GM19240 (cell line): Measurements from ENCODE around the gene MCC.
A peak's percentile ranks its signal among the peaks of the same experiment; 100 is the strongest.

Experiments used
- DNase-seq: peaks from one replicate; pipeline ENCODE4 v3.0.0; 2011; ENCODE audit warnings: low spot score; ENCODE audit not compliant: insufficient read length

The MCC gene

GRCh38 chr5:113320273-113320780, 167.9 kb downstream of the MCC start:
- no peak for DNase-seq

- no peak for DNase-seq
Measured at GRCh38 chr5:113319256-113320053, 168.8 kb downstream of the MCC start.

- DNase-seq: no peak
Measured at GRCh38 chr5:113317636-113318035, 170.6 kb downstream of the MCC start.

GRCh38 chr5:113311301-113311700, 177.0 kb downstream of the MCC start:
- no peak for DNase-seq

GRCh38 chr5:113302120-113302519, 186.1 kb downstream of the MCC start:
- no peak for DNase-seq

- no peak for DNase-seq
Measured at GRCh38 chr5:113299591-113299990, 188.7 kb downstream of the MCC start.

GRCh38 chr5:113296676-113297075, 191.6 kb downstream of the MCC start:
- no peak for DNase-seq

- no peak for DNase-seq
Measured at GRCh38 chr5:113295111-113295539, 193.1 kb downstream of the MCC start.

GRCh38 chr5:113294311-113295110, 193.7 kb downstream of the MCC start:
- DNase-seq: peak; percentile 65

GRCh38 chr5:113293975-113294310, 194.3 kb downstream of the MCC start:
- DNase-seq: no peak

- no peak for DNase-seq
Measured at GRCh38 chr5:113293068-113293974, 194.9 kb downstream of the MCC start.

GRCh38 chr5:113292462-113292861, 195.8 kb downstream of the MCC start:
- DNase-seq: no peak

GRCh38 chr5:113283558-113283957, 204.7 kb downstream of the MCC start:
- DNase-seq: no peak

GRCh38 chr5:113282472-113282871, 205.8 kb downstream of the MCC start:
- no peak for DNase-seq

GRCh38 chr5:113281194-113281593, 207.1 kb downstream of the MCC start:
- DNase-seq: no peak

- DNase-seq: no peak
Measured at GRCh38 chr5:113280541-113280940, 207.7 kb downstream of the MCC start.

- no peak for DNase-seq
Measured at GRCh38 chr5:113278976-113279375, 209.3 kb downstream of the MCC start.

GRCh38 chr5:113276493-113276892, 211.8 kb downstream of the MCC start:
- DNase-seq: no peak

GRCh38 chr5:113276001-113276400, 212.3 kb downstream of the MCC start:
- no peak for DNase-seq

GRCh38 chr5:113274836-113275414, 213.3 kb downstream of the MCC start:
- no peak for DNase-seq

GRCh38 chr5:113273948-113274347, 214.3 kb downstream of the MCC start:
- DNase-seq: no peak
